Endothelial cell (in vitro differentiated cells): ENCODE data around the gene NEB. TPM values are rescaled to one million over a fixed set of nuclear protein-coding genes. Genes with fewer than 3 reads are reported as not detected.
A peak's percentile ranks its signal among the peaks of the same experiment; 100 is the strongest.
"Not testable (repeated sequence)": the region's sequence is repeated elsewhere in the genome, so short reads cannot be mapped to it uniquely, and the experiment has no call there.

Experiments
- DNase-seq: peaks from one replicate; pipeline ENCODE4 v3.0.0; 2021; ENCODE audit warnings: low spot score
- H3K27ac Mint-ChIP-seq: one replicate; pipeline ENCODE4 v1.8.0; 2021; ENCODE audit warnings: mixed read lengths, inconsistent platforms; ENCODE audit not compliant: unreplicated experiment
- H3K27me3 Mint-ChIP-seq: one replicate; pipeline ENCODE4 v1.8.0; 2021; ENCODE audit warnings: mild to moderate bottlenecking, moderate library complexity, mixed read lengths, inconsistent platforms; ENCODE audit not compliant: unreplicated experiment
- H3K36me3 Mint-ChIP-seq: one replicate; pipeline ENCODE4 v1.8.0; 2021; ENCODE audit warnings: mild to moderate bottlenecking, low read depth, mixed read lengths, inconsistent platforms; ENCODE audit not compliant: unreplicated experiment
- H3K4me1 Mint-ChIP-seq: one replicate; pipeline ENCODE4 v1.8.0; 2021; ENCODE audit warnings: mild to moderate bottlenecking, mixed read lengths, inconsistent platforms; ENCODE audit not compliant: unreplicated experiment
- H3K4me3 Mint-ChIP-seq: one replicate; pipeline ENCODE4 v1.8.0; 2021; ENCODE audit warnings: mild to moderate bottlenecking, mixed read lengths, inconsistent platforms; ENCODE audit not compliant: unreplicated experiment
- H3K9me3 Mint-ChIP-seq: one replicate; pipeline ENCODE4 v1.8.0; 2021; ENCODE audit warnings: mixed read lengths, inconsistent platforms; ENCODE audit not compliant: unreplicated experiment
- total RNA-seq: library from RNA; stranded (reverse); fragmentation: NEBNext Ultra II Directional; extraction: Animal tissue kit (Norgen Biotek cat#: 25700); gene quantifications from one replicate; pipeline ENCODE4 v1.2.1, GENCODE V29; 2021; ENCODE audit not compliant: unreplicated experiment
- TF ChIP-seq, protein P1 (sequence below): fragments of 200-600 bp; sonication (generic); IDR thresholded peaks from one replicate; pipeline ENCODE4 v1.5.0; 2021; ENCODE audit warnings: antibody characterized with exemption; ENCODE audit not compliant: unreplicated experiment

The NEB gene
- total RNA-seq, 1 donor from 2014 or later: 0.64 TPM

DNA sequence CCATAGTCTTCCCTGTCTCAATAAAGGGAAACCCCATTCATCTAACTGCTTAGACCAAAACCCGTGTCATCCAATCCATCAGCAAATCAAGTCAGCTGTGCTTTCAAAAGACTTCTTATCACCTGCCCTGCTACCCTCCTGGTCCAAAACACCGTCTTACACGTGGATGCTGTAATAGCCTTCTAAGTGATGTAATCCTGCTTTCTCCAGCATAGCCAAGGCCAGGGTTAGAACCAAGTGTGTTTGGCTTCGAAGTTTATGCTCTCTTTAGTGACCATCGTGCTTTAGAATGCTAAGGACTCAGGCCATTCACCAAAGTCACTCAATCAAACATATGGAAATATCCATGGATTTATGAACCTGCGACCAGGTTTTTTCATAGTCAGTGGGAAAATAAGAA is 25.5 kb downstream of the NEB start:
- Mint-ChIP-seq H3K4me3 (no peak overlapping the region), H3K36me3 (no peaks in the 10 kb centered on the region), H3K4me1 (peaks cover 5% of the 10 kb centered on the region), H3K27ac (no peak overlapping the region), H3K27me3 (no peaks in the 10 kb centered on the region), H3K9me3 (no peaks in the 10 kb centered on the region)
- no peak for DNase-seq
- TF ChIP-seq, protein P1, sequence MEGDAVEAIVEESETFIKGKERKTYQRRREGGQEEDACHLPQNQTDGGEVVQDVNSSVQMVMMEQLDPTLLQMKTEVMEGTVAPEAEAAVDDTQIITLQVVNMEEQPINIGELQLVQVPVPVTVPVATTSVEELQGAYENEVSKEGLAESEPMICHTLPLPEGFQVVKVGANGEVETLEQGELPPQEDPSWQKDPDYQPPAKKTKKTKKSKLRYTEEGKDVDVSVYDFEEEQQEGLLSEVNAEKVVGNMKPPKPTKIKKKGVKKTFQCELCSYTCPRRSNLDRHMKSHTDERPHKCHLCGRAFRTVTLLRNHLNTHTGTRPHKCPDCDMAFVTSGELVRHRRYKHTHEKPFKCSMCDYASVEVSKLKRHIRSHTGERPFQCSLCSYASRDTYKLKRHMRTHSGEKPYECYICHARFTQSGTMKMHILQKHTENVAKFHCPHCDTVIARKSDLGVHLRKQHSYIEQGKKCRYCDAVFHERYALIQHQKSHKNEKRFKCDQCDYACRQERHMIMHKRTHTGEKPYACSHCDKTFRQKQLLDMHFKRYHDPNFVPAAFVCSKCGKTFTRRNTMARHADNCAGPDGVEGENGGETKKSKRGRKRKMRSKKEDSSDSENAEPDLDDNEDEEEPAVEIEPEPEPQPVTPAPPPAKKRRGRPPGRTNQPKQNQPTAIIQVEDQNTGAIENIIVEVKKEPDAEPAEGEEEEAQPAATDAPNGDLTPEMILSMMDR: no peak

DNA sequence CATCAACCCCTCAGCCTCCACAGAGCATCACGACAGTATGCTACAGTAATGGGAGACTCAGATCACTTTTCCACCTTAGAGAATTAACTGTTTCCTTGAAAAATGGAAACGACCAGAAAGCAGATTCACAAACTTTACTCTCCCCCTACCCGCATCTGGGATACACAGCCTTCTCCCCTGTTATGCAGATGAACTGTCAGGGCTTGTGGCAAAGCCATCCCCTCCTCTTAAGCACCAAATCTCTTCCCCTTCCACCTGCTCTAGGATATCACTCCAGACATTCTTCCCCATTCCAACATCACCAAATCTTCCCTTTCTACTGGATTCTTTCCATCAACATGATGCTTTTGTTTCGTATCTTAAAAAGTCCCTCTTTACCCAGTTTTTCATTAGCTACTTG is 26.4 kb downstream of the NEB start:
- H3K4me3 Mint-ChIP-seq: no peak overlapping the region
- DNase-seq: no peak
- H3K4me1 Mint-ChIP-seq: peaks cover 5% of the 10 kb centered on the region
- TF ChIP-seq, protein P1: no peak
- no peaks in the 10 kb centered on the region for H3K27me3 Mint-ChIP-seq
- H3K9me3 Mint-ChIP-seq: no peaks in the 10 kb centered on the region
- no peaks in the 10 kb centered on the region for H3K36me3 Mint-ChIP-seq
- no peak overlapping the region for H3K27ac Mint-ChIP-seq

DNA sequence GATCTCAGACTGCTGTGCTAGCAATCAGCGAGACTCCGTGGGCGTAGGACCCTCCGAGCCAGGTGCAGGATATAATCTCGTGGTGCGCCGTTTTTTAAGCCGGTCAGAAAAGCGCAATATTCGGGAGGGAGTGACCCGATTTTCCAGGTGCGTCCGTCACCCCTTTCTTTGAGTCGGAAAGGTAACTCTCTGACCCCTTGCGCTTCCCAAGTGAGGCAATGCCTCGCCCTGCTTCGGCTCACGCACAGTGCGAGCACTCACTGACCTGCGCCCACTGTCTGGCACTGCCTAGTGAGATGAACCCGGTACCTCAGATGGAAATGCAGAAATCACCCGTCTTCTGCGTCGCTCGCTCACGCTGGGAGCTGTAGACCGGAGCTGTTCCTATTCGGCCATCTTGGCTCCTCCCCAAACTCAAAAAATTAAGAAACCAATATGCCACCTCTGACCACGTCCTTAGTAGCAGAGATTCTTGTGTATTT is 29.8 kb downstream of the NEB start:
- not testable (repeated sequence) for DNase-seq, H3K9me3 Mint-ChIP-seq, H3K4me1 Mint-ChIP-seq, H3K27ac Mint-ChIP-seq, H3K27me3 Mint-ChIP-seq, H3K36me3 Mint-ChIP-seq
- peak overlapping the region; percentile 2 for H3K4me3 Mint-ChIP-seq

DNA sequence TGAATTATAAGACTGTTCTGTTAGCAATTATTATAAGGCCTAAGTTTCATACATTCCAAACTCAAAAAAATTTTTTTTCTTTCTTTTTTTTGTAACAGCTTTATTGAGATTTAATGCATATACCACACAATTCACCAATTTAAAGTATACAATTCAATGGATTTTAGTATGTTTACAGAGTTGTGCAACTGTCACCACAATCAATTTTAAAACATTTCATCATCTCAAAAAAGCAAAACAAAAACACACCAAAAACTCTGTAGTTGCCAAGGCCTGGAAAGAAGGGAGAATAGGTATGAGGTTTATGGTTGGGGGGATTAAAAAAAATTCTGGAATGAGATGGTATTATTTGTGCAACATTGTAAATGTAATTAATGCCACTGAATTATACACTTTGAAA is 36.1 kb downstream of the NEB start:
- not testable (repeated sequence) for H3K9me3 Mint-ChIP-seq, H3K4me3 Mint-ChIP-seq, H3K4me1 Mint-ChIP-seq, H3K27me3 Mint-ChIP-seq, H3K27ac Mint-ChIP-seq, H3K36me3 Mint-ChIP-seq, DNase-seq

DNA sequence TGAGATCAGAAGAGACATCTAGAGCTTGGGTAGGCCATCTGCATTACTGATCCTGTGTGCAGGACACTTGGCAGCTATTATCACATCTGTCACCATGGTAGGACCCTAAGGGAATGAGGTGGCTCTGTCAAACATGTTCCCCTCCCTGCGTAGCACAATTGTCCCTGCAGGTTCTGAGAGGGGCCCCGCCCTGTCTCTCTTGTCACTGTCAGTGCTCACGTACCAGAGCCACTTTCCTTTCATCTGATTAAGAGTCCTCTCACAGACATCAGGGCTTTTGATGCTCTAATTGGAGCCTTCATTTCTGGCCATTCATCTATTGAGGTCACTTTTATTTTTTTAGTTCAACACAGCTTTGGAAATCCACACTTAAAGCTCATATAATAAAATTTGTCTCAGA is 38.5 kb downstream of the NEB start:
- no peaks in the 10 kb centered on the region for H3K27me3 Mint-ChIP-seq
- no peak overlapping the region for H3K4me3 Mint-ChIP-seq
- no peak overlapping the region for H3K27ac Mint-ChIP-seq
- H3K9me3 Mint-ChIP-seq: no peaks in the 10 kb centered on the region
- DNase-seq: no peak
- no peaks in the 10 kb centered on the region for H3K36me3 Mint-ChIP-seq
- H3K4me1 Mint-ChIP-seq: no peaks in the 10 kb centered on the region
- TF ChIP-seq, protein P1: no peak

DNA sequence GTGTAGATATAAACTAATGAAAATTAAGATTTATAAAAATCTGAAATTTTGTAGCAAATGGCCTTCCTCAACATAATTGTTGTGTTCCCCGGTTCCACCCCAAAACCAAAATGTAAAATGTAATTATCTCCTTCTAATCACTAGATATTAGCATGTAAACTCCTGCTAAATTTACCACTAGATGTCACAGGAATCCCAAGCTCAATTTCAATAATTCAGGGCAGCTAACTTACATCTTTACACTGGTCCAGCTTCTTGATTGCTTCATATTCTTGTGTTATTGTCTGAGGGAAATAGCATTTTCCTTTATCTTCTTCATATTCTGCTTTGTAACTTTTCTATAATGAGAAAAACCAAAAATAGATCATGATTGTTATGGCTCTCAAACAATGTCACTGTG is 42.6 kb downstream of the NEB start:
- Mint-ChIP-seq H3K9me3 (no peaks in the 10 kb centered on the region), H3K27me3 (no peaks in the 10 kb centered on the region), H3K4me3 (no peak overlapping the region)

More for the DNA sequence above, 42.6 kb downstream of the NEB start:
- H3K36me3 Mint-ChIP-seq: no peaks in the 10 kb centered on the region
- no peak for DNase-seq
- no peak overlapping the region for H3K27ac Mint-ChIP-seq
- TF ChIP-seq, protein P1: no peak
- no peaks in the 10 kb centered on the region for H3K4me1 Mint-ChIP-seq
